Left forelimb (tissue), 1 donor: Measurements from ENCODE around the gene VTN.
A peak's percentile ranks its signal among the peaks of the same experiment; 100 is the strongest.
"Not testable (repeated sequence)": the region's sequence is repeated elsewhere in the genome, so short reads cannot be mapped to it uniquely, and the experiment has no call there.

Experiments
- DNase-seq: peaks from one replicate; pipeline ENCODE4 v3.0.0-alpha.2; 2018; ENCODE audit warnings: low spot score

The VTN gene

GRCh38 chr17:28342313-28342712 lies 27.8 kb downstream of the VTN start:
- DNase-seq = no peak

GRCh38 chr17:28341516-28341915 lies 28.6 kb downstream of the VTN start:
- DNase-seq = no peak

- DNase-seq = no peak
These were observed 29.7 kb downstream of the VTN start for GRCh38 chr17:28340374-28340773.

GRCh38 chr17:28339431-28339830 lies 30.7 kb downstream of the VTN start:
- DNase-seq = no peak

- not testable (repeated sequence) for DNase-seq
These were observed 31.3 kb downstream of the VTN start for GRCh38 chr17:28338769-28339212.

GRCh38 chr17:28338056-28338768 lies 31.9 kb downstream of the VTN start:
- DNase-seq = no peak

GRCh38 chr17:28335959-28336871 lies 33.9 kb downstream of the VTN start:
- DNase-seq = no peak

- peak; percentile 98 for DNase-seq
These were observed 34.7 kb downstream of the VTN start, which contains the start of the genes IFT20 and TNFAIP1 for GRCh38 chr17:28335201-28335958. Gene IFT20 (minus strand): TSS chr17:28335472. CDS start chr17:28331985, 3,487 bp downstream. Gene TNFAIP1 (plus strand): TSS chr17:28335761. CDS start chr17:28339522, 3,761 bp downstream.

GRCh38 chr17:28334666-28335200 lies 35.4 kb downstream of the VTN start:
- no peak for DNase-seq

GRCh38 chr17:28334171-28334570 lies 35.9 kb downstream of the VTN start:
- no peak for DNase-seq

GRCh38 chr17:28333083-28333746 lies 36.9 kb downstream of the VTN start:
- no peak for DNase-seq

GRCh38 chr17:28331891-28332420 lies 38.2 kb downstream of the VTN start:
- DNase-seq = no peak

- DNase-seq = no peak
These were observed 39.4 kb downstream of the VTN start for GRCh38 chr17:28330671-28331070.

- DNase-seq = no peak
These were observed 41.8 kb downstream of the VTN start for GRCh38 chr17:28328325-28328724.

GRCh38 chr17:28327709-28328108 lies 42.4 kb downstream of the VTN start:
- DNase-seq = no peak

- DNase-seq = no peak
These were observed 43.0 kb downstream of the VTN start for GRCh38 chr17:28327031-28327607.

- no peak for DNase-seq
These were observed 44.0 kb downstream of the VTN start for GRCh38 chr17:28326114-28326513.

- DNase-seq = no peak
These were observed 44.9 kb downstream of the VTN start for GRCh38 chr17:28325211-28325610.

GRCh38 chr17:28324781-28325180 lies 45.3 kb downstream of the VTN start:
- no peak for DNase-seq

- DNase-seq = no peak
These were observed 45.8 kb downstream of the VTN start for GRCh38 chr17:28324267-28324745.
